ENCODE measurements around the gene TPST1.
A peak's percentile ranks its signal among the peaks of the same experiment; 100 is the strongest.
"Not testable (repeated sequence)": the region's sequence is repeated elsewhere in the genome, so short reads cannot be mapped to it uniquely, and the experiment has no call there.

The TPST1 gene

DNA sequence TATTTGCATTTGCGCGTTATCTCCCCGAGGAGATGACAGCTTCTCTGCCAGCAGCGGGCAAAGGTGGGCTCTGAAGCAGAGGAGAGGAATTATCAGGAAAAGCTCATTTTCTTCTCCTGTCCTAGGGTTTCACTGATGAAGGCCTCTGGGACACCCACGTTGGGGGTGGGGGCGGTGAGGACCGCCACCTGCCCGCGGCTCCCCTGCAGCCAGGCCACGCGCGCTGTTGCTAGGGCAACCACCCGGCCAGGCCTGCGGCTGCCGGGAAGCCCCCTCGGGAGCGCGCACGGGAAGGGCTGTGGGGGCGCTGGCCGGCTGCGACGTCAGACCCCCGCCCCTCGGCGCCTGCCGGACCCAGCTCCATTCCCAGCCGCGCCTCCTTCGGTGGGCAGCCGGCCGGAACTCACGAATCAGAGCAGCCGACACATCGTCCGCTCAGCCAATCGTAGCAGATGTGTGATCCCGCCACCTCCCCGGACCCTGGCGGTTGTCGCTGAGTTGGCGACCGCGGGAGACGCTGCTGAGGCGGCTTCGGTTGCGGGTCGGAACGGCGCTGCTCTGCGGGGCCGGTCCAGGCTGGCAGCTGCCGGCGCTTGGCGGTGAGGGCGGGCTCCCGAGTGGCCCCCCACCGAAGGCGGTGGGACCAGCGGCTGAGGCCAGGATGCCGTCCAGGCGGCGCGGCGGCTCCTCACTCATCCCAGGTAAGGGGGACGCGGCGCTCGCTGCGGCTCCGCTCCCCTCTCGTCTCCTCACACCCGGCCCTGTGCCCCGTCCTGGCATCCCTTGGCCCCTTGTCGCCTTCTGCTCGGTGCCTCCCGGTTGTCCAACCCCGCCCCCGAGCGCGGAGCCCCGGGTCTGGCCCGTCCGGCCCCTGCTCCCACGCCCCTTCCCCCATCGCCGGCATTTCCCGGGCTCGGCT lies at the start of gene TPST1:
Gene TPST1, plus strand, starts transcription at position 513 of the 919 bp plus-strand sequence. CDS start 35,092 bp downstream, outside the sequence.
- Histone ChIP-seq H3K27me3 (replicated peaks) (no peaks in the 10 kb centered on the region), H3K27ac (peak within 1 kb of the TSS; percentile 27), H3K36me3 (replicated peaks) (no peaks in the 10 kb centered on the region), H3K4me3 (ENCODE audit: low read depth, low read length) (peak within 1 kb of the TSS; percentile 87)
- TF ChIP-seq, protein P1, sequence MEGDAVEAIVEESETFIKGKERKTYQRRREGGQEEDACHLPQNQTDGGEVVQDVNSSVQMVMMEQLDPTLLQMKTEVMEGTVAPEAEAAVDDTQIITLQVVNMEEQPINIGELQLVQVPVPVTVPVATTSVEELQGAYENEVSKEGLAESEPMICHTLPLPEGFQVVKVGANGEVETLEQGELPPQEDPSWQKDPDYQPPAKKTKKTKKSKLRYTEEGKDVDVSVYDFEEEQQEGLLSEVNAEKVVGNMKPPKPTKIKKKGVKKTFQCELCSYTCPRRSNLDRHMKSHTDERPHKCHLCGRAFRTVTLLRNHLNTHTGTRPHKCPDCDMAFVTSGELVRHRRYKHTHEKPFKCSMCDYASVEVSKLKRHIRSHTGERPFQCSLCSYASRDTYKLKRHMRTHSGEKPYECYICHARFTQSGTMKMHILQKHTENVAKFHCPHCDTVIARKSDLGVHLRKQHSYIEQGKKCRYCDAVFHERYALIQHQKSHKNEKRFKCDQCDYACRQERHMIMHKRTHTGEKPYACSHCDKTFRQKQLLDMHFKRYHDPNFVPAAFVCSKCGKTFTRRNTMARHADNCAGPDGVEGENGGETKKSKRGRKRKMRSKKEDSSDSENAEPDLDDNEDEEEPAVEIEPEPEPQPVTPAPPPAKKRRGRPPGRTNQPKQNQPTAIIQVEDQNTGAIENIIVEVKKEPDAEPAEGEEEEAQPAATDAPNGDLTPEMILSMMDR (IDR thresholded peaks at IDR 0.05; ENCODE audit: low read depth, low read length, missing control alignments): peak; percentile 63
- in situ Hi-C loops (cut with HindIII; ENCODE audit: low pct_ligation_motif_present, low sequenced_read_pairs): no loop called here
- peak; percentile 83 for DNase-seq

DNA sequence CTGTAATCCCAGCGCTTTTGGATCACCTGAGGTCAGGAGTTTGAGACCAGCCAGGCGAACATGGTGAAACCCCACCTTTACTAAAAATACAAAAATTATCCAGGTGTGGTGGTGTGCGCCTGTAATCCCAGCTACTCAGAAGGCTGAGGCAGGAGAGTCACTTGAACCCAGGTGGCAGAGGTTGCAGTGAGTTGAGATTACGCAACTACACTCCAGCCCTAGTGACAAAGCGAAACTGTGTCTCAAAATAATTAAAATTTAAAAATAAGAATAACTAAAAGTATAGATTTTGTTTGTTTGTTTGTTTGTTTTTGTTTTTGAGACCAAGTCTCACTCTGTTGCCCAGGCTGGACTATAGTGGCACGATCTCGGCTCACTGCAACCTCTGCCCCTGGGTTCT lies 49.1 kb upstream of the TPST1 start:
- H3K36me3 ChIP-seq (replicated peaks); H3K27me3 ChIP-seq (replicated peaks); in situ Hi-C loops (cut with HindIII; ENCODE audit: low pct_ligation_motif_present, low sequenced_read_pairs); DNase-seq; H3K4me3 ChIP-seq (ENCODE audit: low read depth, low read length); H3K27ac ChIP-seq: not testable (repeated sequence)

DNA sequence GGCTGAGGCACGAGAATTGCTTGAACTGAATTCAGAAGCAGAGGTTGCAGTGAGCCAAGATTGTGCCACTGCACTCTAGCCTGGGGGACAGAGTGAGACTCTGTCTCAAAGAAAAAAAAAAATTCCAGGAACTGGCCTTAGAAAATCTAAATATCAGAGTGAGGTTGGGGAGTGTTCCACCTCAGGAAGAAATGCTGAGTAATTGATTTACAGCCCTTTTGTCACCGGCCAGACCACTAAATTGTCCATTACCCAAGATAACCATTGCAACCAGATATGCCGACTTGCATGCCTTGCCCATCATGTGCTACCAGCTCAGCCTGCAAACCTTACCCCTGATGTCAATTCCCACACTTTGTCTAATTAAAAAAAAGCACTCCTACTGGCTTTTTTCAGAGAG lies 48.1 kb upstream of the TPST1 start:
- no peak for DNase-seq
- Histone ChIP-seq H3K27ac (no peak overlapping the region), H3K4me3 (ENCODE audit: low read depth, low read length) (no peak overlapping the region), H3K27me3 (replicated peaks) (no peaks in the 10 kb centered on the region), H3K36me3 (replicated peaks) (peaks cover 6% of the 10 kb centered on the region)
- in situ Hi-C loops (cut with HindIII; ENCODE audit: low pct_ligation_motif_present, low sequenced_read_pairs): no loop called here
- TF ChIP-seq, protein P1 (IDR thresholded peaks at IDR 0.05; ENCODE audit: low read depth, low read length, missing control alignments): no peak

DNA sequence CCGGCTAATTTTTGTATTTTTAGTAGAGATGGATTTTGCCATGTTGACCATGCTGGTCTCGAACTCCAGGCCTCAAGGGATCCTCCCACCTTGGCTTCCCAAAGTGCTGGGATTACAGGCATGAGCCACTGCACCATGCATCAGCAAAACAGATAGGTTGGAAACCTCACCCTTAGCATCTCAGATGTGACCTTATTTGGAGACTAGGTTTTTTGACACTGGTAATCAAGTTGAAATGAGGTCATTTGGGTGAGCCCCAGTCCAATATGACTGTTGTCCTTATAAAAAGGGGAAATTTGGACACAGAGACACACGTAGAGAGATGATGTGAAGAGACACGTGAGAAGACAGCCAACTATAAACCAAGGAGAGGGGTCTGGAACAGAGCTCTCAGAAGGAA lies 42.5 kb upstream of the TPST1 start:
- in situ Hi-C loops (cut with HindIII; ENCODE audit: low pct_ligation_motif_present, low sequenced_read_pairs): no loop called here
- DNase-seq: no peak
- TF ChIP-seq, protein P1 (IDR thresholded peaks at IDR 0.05; ENCODE audit: low read depth, low read length, missing control alignments): no peak
- Histone ChIP-seq H3K27me3 (replicated peaks) (no peaks in the 10 kb centered on the region), H3K36me3 (replicated peaks) (no peaks in the 10 kb centered on the region), H3K27ac (no peak overlapping the region), H3K4me3 (ENCODE audit: low read depth, low read length) (no peak overlapping the region)

DNA sequence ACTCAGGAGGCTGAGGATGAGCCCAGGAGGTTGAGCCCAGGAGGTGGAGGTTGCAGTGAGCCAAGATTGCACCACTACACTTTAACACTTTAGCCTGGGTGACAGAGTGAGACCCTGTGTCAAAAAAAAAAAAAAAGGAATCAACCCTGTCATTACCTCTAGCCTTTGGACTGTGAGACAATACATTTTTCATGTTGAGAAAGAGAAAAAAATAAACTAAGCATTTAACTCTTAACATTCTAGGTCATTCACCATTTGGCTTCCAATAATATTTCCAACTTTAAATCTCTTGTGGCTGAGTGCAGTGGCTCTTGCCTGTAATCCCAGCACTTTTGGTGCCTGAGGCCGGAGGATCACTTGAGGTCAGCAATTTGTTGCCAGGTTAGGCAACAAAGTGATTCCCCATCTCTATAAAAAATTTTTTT lies 41.9 kb upstream of the TPST1 start:
- H3K4me3 ChIP-seq (ENCODE audit: low read depth, low read length): no peak overlapping the region
- TF ChIP-seq, protein P1 (IDR thresholded peaks at IDR 0.05; ENCODE audit: low read depth, low read length, missing control alignments): no peak
- no peaks in the 10 kb centered on the region for H3K36me3 ChIP-seq (replicated peaks)
- in situ Hi-C loops (cut with HindIII; ENCODE audit: low pct_ligation_motif_present, low sequenced_read_pairs): no loop called here
- H3K27me3 ChIP-seq (replicated peaks): no peaks in the 10 kb centered on the region
- H3K27ac ChIP-seq: no peak overlapping the region
- DNase-seq: no peak

DNA sequence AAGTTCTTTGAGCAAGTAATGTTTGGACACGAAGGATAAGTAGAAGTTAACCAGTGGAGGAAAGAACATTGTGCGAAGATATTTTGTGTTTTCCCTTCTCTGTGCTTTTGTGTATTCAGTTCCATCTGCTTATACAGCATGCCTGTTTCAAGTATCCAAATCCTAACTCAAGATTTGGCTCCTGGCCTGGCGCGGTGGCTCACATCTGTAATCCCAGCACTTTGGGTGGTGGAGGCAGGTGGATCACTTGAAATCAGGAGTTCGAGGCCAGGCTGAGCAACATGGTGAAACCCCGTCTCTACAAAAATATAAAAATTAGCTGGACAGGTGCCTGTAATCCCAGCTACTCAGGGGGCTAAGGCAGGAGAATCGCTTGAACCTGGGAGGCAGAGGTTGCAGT lies 40.8 kb upstream of the TPST1 start:
- Histone ChIP-seq H3K36me3 (replicated peaks) (no peaks in the 10 kb centered on the region), H3K4me3 (ENCODE audit: low read depth, low read length) (no peak overlapping the region), H3K27ac (no peak overlapping the region), H3K27me3 (replicated peaks) (no peaks in the 10 kb centered on the region)
- no peak for DNase-seq
- TF ChIP-seq, protein P1 (IDR thresholded peaks at IDR 0.05; ENCODE audit: low read depth, low read length, missing control alignments): no peak
- in situ Hi-C loops (cut with HindIII; ENCODE audit: low pct_ligation_motif_present, low sequenced_read_pairs): no loop called here
